Epithelial cell of proximal tubule (primary cell): ENCODE results near the gene P2RY14. TPM values are rescaled to one million over a fixed set of nuclear protein-coding genes. Genes with fewer than 3 reads are reported as not detected.

Experiments used
- DNase-seq: peaks from one replicate; pipeline ENCODE4 v3.0.0-alpha.2; 2011; ENCODE audit warnings: low read depth
- H3K4me3 ChIP-seq: 2 replicates; pipeline ENCODE4 v1.5.1; 2011; ENCODE audit warnings: low read depth, mild to moderate bottlenecking, low read length
- CTCF ChIP-seq: conservative IDR thresholded peaks from 2 replicates; pipeline ENCODE4 v1.5.1; 2012; ENCODE audit warnings: low read depth, mild to moderate bottlenecking, low read length
- total RNA-seq: library from RNA; depleted of rRNA; stranded (reverse); fragments of >200 nt; gene quantifications from 2 replicates; pipeline ENCODE4 v1.2.3, GENCODE V29; 2015

Gene P2RY14
- total RNA-seq, 1 donor from 2014 or later = not detected

GRCh38 chr3:151276687-151277042 lies 1.7 kb downstream of the P2RY14 start:
- TF ChIP-seq CTCF = no peak
- DNase-seq = no peak
- H3K4me3 ChIP-seq = no peak overlapping the region

- H3K4me3 ChIP-seq = no peak overlapping the region
- DNase-seq = no peak
- TF ChIP-seq CTCF = no peak
These were observed 2.2 kb downstream of the P2RY14 start for GRCh38 chr3:151276038-151276686.

- no peak for DNase-seq
- TF ChIP-seq CTCF = no peak
- no peak overlapping the region for H3K4me3 ChIP-seq
These were observed 3.3 kb downstream of the P2RY14 start for GRCh38 chr3:151275091-151275490.

- TF ChIP-seq CTCF = no peak
- H3K4me3 ChIP-seq = no peak overlapping the region
- DNase-seq = no peak
These were observed 8.7 kb downstream of the P2RY14 start for GRCh38 chr3:151269631-151270030.

GRCh38 chr3:151268267-151269235 lies 9.8 kb downstream of the P2RY14 start:
- TF ChIP-seq CTCF = no peak
- DNase-seq = no peak
- no peak overlapping the region for H3K4me3 ChIP-seq

GRCh38 chr3:151267066-151267465 lies 11.3 kb downstream of the P2RY14 start:
- H3K4me3 ChIP-seq = no peak overlapping the region
- no peak for TF ChIP-seq CTCF

More at GRCh38 chr3:151267066-151267465, 11.3 kb downstream of the P2RY14 start:
- no peak for DNase-seq
